NAMALWA (cell line): ENCODE results near the gene HLA-DRB1.
"Not testable (repeated sequence)": the region's sequence is repeated elsewhere in the genome, so short reads cannot be mapped to it uniquely, and the experiment has no call there.

Experiments
- DNase-seq: peaks from one replicate; pipeline ENCODE4 v3.0.0-alpha.2; 2015; ENCODE audit warnings: low spot score

The HLA-DRB1 gene

DNA sequence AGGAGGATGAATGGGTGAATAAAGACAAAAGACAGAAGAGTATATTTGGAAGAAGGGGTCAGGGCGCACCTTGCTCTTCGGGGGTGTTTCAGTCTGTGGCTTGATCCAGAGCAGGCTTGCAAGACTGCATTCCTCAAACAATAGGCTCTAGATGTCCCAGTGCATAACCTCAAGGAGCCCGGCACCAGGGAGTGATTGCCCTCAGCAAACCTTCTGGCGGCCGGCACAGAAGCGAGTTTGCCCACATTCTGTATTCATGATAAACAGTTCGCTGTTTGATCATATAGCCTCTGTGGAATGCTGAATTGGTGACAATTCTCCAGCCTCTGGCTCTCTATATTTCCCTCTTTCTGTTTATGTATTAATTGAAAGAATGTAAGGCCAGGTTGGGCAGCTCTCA, 29.9 kb downstream of the HLA-DRB1 start:
- no peak for DNase-seq

DNA sequence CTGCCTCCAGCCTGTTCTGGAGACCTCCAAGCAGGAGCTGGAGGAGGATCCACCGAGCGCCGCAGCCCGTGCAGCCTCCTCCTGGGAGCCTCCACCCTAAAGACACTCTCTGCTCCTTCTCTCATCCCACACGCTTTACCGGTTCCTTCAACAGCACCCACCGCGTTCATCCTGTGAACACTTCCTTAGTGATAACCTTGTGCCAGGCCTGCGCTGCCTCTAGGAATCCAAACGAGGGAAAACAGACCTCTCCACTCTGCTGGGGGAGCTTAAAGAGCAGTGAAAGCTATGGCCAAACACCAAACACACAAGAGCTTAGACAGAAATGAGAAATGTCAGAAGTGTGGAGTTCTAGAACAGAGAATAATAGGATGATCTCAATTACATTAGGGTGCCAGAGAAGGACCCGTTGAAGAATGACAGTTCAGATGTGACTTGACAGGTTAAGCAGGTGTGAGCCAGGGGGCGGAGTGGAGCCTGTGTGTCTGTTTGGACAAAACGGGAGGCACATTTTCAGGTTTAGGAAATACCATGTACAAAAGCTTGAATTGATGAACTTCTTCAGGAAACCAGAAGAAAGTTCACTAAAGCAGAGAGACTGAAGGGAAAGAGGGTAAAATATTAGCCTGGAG, 31.1 kb downstream of the HLA-DRB1 start:
- DNase-seq, result no peak

DNA sequence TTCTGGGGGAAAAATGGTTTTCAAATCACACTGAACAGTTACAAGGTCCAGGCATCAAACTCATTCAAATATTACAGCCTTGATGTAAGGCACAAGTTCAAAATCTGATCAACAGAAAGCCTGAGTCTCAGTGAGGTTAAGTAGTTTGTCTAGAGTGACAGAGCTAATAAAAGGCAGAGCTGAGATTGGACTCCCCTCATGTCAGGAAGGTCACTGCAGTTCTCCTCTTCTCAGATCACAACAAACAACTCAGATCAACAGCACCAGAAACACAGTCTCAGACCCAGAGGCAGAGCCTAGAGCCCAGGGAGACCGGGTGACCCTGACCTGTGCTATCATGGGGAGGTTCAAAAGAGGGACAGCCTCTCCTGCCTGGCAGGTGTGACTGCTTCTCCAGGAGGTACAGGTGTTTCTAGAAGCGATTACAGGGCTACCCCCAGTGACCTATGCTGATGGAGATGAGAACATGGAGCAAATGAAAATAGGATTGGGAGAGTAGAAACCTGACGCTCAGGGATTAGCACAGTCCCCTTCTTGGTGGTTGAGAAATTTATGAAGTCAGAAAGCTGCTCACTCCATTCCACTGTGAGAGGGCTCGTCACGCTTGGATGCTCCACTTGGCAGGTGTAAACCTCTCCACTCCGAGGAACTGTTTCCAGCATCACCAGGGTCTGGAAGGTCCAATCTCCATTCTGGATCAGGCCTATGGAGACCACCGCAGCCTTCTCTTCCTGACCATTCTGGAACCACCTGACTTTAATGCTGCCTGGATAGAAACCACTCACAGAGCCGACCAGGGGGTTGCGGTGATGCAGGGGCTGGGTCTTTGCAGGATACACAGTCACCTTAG, 35.3 kb downstream of the HLA-DRB1 start:
- DNase-seq, result no peak

DNA sequence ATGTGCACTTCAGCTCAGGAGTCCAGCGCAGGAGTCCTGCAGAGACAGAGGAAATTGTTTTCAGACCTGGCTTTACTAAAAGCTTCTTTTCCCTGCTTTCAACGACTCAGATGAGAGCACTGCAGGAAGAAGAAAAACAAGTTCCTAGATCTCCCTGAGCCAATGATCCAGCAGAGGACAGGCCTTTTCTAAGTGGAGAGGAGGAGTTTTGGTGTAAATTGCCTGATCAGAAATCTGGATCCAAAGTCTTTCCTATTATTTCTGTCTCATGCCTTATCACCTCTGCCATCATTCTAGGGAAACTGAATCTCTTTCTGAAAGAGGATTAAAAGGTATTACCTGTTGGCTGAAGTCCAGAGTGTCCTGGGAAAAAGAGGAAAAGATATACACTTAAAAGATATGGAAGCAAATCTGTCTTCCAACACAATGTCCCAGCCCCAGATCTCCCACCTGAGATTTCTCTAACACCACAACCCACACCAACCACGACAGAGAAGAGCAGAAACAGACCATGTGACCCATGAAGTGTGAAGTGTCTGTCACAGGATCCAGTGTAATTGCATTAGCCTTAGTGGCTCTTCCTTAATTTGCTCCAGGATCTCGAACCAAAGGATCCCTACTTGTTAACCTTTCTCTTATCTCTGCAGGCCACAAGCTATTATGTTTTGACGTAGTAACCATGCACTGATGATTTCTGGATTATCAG, 36.5 kb downstream of the HLA-DRB1 start:
- DNase-seq, result no peak

DNA sequence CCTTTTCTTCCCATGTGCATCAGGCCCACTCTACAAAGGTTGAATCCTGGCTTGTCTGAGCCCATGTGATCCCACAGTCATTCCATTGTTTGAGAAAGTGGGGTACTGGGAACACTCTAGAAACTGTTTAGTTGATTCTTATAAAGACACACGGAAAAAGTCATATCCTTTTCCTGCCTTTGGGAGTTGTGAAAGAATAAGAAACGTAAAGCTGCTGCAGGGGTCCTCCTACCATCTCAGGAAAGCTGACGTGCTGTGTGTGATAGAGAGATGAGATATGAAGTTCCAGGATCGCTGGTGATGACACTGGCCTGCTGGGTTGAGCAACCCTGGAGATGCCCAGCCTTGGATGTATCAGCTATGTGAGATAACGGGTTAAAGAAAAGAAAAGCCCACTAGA, 38.2 kb downstream of the HLA-DRB1 start:
- no peak for DNase-seq

DNA sequence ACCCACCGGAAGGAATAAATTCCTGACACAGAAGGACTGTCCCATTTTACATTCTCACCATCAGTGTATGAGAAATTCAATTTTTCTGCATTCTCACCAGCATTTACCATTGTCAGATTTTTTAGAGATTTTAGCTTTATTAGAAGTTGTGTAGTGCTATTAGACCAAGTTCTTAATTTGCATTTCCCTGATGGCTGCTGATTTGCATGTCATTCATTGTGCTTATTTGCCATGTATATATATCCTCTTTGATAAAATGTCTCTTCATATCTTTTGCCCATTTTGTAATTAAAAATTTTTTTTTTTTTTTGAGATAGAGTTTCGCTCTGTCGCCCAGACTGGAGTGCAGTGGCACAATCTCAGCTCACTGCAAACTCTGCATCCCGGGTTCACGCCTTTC, 49.8 kb downstream of the HLA-DRB1 start:
- DNase-seq, result no peak

DNA sequence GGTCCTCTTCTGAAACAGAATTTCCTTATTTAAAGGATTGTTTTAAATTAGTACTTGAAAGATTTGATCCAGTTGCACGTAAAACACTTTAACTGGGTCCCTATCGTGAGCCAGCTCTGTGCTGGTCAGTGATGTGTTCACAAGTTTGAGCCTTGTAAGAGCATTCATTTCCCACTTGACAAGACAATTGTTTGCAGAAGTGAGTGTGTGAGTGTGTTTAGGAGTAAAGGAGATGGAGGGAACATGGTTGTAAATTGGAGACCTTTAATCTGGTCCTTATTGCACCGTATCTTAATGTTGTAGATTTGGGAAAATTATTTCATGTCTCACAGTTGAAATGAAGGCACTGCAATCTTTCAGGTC, 59.2 kb downstream of the HLA-DRB1 start:
- DNase-seq, result not testable (repeated sequence)

DNA sequence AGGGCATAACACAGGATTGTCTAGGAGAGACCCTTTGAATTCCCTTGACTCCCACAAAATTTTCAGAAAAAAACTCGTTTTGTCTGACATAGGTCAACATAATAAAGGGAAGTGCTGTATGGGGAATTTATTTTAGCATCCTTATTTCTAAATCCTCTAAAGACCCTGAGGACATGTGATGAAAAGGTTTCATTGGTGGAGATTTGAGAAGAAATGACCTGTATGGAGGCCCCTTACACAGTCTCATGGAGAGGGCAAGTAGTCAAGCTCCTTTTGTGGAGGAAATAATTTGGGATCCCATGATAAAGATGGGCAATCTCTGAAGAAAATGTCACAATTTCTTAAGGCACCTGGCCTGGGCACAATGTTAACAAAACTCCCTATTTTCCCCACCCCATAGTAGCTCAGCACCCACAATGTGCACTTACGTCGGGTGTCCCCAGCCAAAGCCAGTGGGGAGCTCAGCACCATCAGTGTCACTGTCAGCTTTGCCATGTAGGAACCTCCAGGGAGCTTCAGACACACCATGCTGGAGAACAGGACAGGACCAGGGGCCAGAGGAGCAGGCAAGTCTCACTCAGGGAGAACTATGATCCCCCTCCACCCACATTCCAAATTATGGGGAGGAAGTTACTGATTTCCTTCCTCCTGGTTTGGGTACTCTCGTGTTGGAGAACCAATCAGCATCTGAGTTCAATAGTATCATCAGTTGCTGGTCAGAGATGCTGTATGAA, 59.8 kb downstream of the HLA-DRB1 start, which contains the start of gene HLA-DRB5:
Gene HLA-DRB5 (minus strand): TSS at position 591 of the 734 bp plus-strand sequence. CDS start 63 bp downstream, at position 528.
- peak; percentile 80 for DNase-seq
